ENCODE measurements around the gene ASCC3. TPM values are rescaled to one million over a fixed set of nuclear protein-coding genes. Genes with fewer than 3 reads are reported as not detected.

Gene ASCC3
- total and polyA plus RNA-seq, 7 donors = 6.0 to 27.1 (median 22.4) TPM

GRCh38 chr6:100862063-100862462, 19.1 kb downstream of the ASCC3 start:
- WGBS, 2 donors = 29 to 75% methylated on average over 2 of the region's 2 CpGs
- TF ChIP-seq EP300 (IDR thresholded peaks at IDR 0.05) (no peak), POLR2AphosphoS5 (IDR thresholded peaks at IDR 0.05) (no peak), POLR2A (IDR thresholded peaks at IDR 0.05) (no peak)
- TF ChIP-seq, protein P1, sequence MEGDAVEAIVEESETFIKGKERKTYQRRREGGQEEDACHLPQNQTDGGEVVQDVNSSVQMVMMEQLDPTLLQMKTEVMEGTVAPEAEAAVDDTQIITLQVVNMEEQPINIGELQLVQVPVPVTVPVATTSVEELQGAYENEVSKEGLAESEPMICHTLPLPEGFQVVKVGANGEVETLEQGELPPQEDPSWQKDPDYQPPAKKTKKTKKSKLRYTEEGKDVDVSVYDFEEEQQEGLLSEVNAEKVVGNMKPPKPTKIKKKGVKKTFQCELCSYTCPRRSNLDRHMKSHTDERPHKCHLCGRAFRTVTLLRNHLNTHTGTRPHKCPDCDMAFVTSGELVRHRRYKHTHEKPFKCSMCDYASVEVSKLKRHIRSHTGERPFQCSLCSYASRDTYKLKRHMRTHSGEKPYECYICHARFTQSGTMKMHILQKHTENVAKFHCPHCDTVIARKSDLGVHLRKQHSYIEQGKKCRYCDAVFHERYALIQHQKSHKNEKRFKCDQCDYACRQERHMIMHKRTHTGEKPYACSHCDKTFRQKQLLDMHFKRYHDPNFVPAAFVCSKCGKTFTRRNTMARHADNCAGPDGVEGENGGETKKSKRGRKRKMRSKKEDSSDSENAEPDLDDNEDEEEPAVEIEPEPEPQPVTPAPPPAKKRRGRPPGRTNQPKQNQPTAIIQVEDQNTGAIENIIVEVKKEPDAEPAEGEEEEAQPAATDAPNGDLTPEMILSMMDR (IDR thresholded peaks at IDR 0.05) = no peak
- Histone ChIP-seq H3K9me3 (no peaks in the 10 kb centered on the region), H3K27ac (no peak overlapping the region), H3K36me3 (peaks cover 0 to 40% (median 0%) of the 10 kb centered on the region in 4 donors), H3K4me3 (no peak overlapping the region), H3K27me3 (no peaks in the 10 kb centered on the region), H3K4me1 (no peaks in the 10 kb centered on the region)
- intact Hi-C loops (cut with DNase I) = no loop called here
- no peak for DNase-seq

DNA sequence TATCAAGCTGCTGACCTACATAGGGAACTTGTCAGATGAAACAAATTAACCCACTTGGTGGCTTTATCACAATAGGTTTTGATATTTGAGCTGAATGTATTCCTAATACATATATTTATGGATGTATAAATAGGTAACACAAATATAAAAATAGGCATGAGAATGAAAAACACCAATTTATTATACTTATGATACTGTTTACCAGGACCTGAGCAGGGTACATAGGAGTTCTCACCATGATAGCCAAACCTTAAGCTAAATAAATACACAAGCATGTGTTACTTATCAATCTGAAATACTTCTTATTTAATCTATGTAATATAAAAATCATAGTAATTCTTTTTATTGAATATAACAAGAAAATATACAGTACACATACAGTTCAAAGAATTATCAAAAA, 25.0 kb downstream of the ASCC3 start:
- Histone ChIP-seq H3K4me1 (no peaks in the 10 kb centered on the region), H3K27me3 (no peaks in the 10 kb centered on the region), H3K36me3 (peaks cover 0 to 21% (median 0%) of the 10 kb centered on the region in 4 donors), H3K9me3 (no peaks in the 10 kb centered on the region), H3K27ac (no peak overlapping the region), H3K4me3 (no peak overlapping the region)
- DNase-seq = no peak
- intact Hi-C loops (cut with DNase I) = no loop called here
- TF ChIP-seq POLR2AphosphoS5 (IDR thresholded peaks at IDR 0.05) (no peak), POLR2A (IDR thresholded peaks at IDR 0.05) (no peak), EP300 (IDR thresholded peaks at IDR 0.05) (no peak)
- TF ChIP-seq, protein P1 (IDR thresholded peaks at IDR 0.05) = no peak

GRCh38 chr6:100851819-100852218, 29.3 kb downstream of the ASCC3 start:
- 98% methylated on average over 12 of the region's 12 CpGs for WGBS, 2 donors

GRCh38 chr6:100850174-100850573, 31.0 kb downstream of the ASCC3 start:
- no peak overlapping the region for H3K27ac ChIP-seq
- H3K9me3 ChIP-seq = no peaks in the 10 kb centered on the region
- TF ChIP-seq POLR2AphosphoS5 (IDR thresholded peaks at IDR 0.05) (no peak), POLR2A (IDR thresholded peaks at IDR 0.05) (no peak), EP300 (IDR thresholded peaks at IDR 0.05) (no peak)
- TF ChIP-seq, protein P1 (IDR thresholded peaks at IDR 0.05) = no peak
- H3K4me3 ChIP-seq = no peak overlapping the region
- no peaks in the 10 kb centered on the region for H3K27me3 ChIP-seq
- no peak for DNase-seq
- no peaks in the 10 kb centered on the region for H3K4me1 ChIP-seq
- H3K36me3 ChIP-seq = peaks cover 0 to 9% (median 0%) of the 10 kb centered on the region in 4 donors
- 84 to 85% methylated on average over 2 of the region's 2 CpGs for WGBS, 2 donors
- intact Hi-C loops (cut with DNase I) = no loop called here

More at GRCh38 chr6:100851819-100852218, 29.3 kb downstream of the ASCC3 start:
- Histone ChIP-seq H3K27me3 (no peaks in the 10 kb centered on the region), H3K36me3 (peaks cover 0 to 12% (median 0%) of the 10 kb centered on the region in 4 donors), H3K27ac (no peak overlapping the region), H3K9me3 (no peaks in the 10 kb centered on the region), H3K4me1 (no peaks in the 10 kb centered on the region), H3K4me3 (no peak overlapping the region)
- intact Hi-C loops (cut with DNase I) = no loop called here
- no peak for TF ChIP-seq POLR2A (IDR thresholded peaks at IDR 0.05)
- TF ChIP-seq, protein P1 (IDR thresholded peaks at IDR 0.05) = no peak
- no peak for DNase-seq

DNA sequence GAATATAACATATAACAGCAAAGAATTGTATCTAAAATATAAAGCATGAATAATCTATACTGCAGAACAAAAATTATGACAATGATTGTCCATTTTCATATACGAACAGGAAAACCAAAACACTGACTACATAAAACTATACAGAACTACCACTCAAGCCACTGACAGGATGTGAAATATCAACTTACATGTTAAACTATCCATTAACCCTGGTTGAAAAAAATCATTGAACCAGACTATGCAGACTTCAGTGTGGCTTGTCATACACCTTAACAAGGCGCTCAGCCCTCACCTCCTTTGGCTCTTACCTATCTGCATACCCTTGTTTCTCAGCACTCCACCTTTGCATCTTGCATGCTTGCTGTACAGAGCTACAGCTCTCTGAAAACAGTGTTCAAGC, 34.9 kb downstream of the ASCC3 start:
- H3K4me3 ChIP-seq = no peak overlapping the region
- no peaks in the 10 kb centered on the region for H3K4me1 ChIP-seq
- no peaks in the 10 kb centered on the region for H3K27me3 ChIP-seq
- peaks cover 0 to 9% (median 0%) of the 10 kb centered on the region in 4 donors for H3K36me3 ChIP-seq
- H3K27ac ChIP-seq = no peak overlapping the region
- 43 to 92% methylated on average over 2 of the region's 2 CpGs for WGBS, 2 donors
- H3K9me3 ChIP-seq = no peaks in the 10 kb centered on the region
- no peak for DNase-seq
- TF ChIP-seq EP300 (IDR thresholded peaks at IDR 0.05) (no peak), POLR2AphosphoS5 (IDR thresholded peaks at IDR 0.05) (no peak), POLR2A (IDR thresholded peaks at IDR 0.05) (no peak)
- TF ChIP-seq, protein P1 (IDR thresholded peaks at IDR 0.05) = no peak
- intact Hi-C loops (cut with DNase I) = no loop called here
